ENCODE results near the gene ADGRB3. TPM values are rescaled to one million over a fixed set of nuclear protein-coding genes. Genes with fewer than 3 reads are reported as not detected.

ADGRB3 gene
- 0.17 and 0.59 TPM in 2 replicates for total RNA-seq

GRCh38 chr6:68634726-68635411 lies at the start of gene ADGRB3:
ADGRB3 (plus strand) TSS chr6:68635282; CDS start chr6:68638676, 3,394 bp downstream.

Data from bronchus fibroblast of lung (primary cell).